Body of pancreas (tissue), 4 donors: ENCODE measurements around the gene RUNX2. TPM values are rescaled to one million over a fixed set of nuclear protein-coding genes. Genes with fewer than 3 reads are reported as not detected.

Experiments used
- ATAC-seq: fragments of 150-250 bp; one replicate; pipeline ENCODE4 v1.9.1; 2016
- DNase-seq, 4 donors: peaks; one replicate each; pipeline ENCODE4 v3.0.0-alpha.2; 2019
- H3K27ac ChIP-seq, 4 donors: fragments of 200-600 bp; sonication (generic); 1 replicate in 3 of 4; 2 replicates in 1 of 4; pipeline versions ENCODE4 v1.5.1 to v1.6.1; 2016 to 2019; ENCODE audit warnings: mild to moderate bottlenecking in 1 of 4, mixed read lengths in 1 of 4, moderate library complexity in 1 of 4
- H3K27me3 ChIP-seq, 2 donors: fragments of 200-600 bp; sonication (generic); one replicate each; pipeline ENCODE4 v1.6.0; 2016; ENCODE audit warnings: mild to moderate bottlenecking in 1 of 2
- H3K36me3 ChIP-seq, 2 donors: fragments of 200-600 bp; sonication (generic); replicated peaks in 1 of 2; 2 replicates each; pipeline ENCODE4 v1.5.1; 2016; ENCODE audit warnings: low read depth in 2 of 2; ENCODE audit not compliant: insufficient read depth in 1 of 2
- H3K4me1 ChIP-seq: fragments of 200-600 bp; sonication (generic); one replicate; pipeline ENCODE4 v1.6.0; 2016
- H3K4me3 ChIP-seq, 2 donors: fragments of 200-600 bp; sonication (generic); 1 replicate in 1 of 2; 2 replicates in 1 of 2; pipeline ENCODE4 v1.5.1; 2016 to 2019
- H3K9me3 ChIP-seq, 3 donors: fragments of 200-600 bp; sonication (generic); 1 replicate in 2 of 3; 2 replicates in 1 of 3; pipeline ENCODE4 v1.5.1; 2016
- POLR2A ChIP-seq, 3 donors: fragments of 450-650 bp; IDR thresholded peaks; one replicate each; pipeline ENCODE4 v1.6.1; 2016; ENCODE audit warnings: antibody characterized with exemption in 3 of 3, mild to moderate bottlenecking in 2 of 3
- WGBS, 2 donors: methylation state at CpG; one replicate each; pipeline ENCODE4 v1.1.5; 2017; 5-methylcytosine and 5-hydroxymethylcytosine counted together
- intact Hi-C: fragments of 100-400 bp; cut with DNase I; formaldehyde crosslinking; loops from one replicate; pipeline ENCODE4 v1.15.1; 2023
- total RNA-seq, 2 donors: library from RNA; depleted of rRNA; stranded (reverse); fragments of >200 nt; gene quantifications; one replicate each; pipeline ENCODE4 v1.1.0, GENCODE V29; 2016
- TF ChIP-seq, protein P1 (sequence below), 7 experiments: fragments of 450-650 bp in 4 of 7; fragments of 200-600 bp in 3 of 7; sonication (generic) in 3 of 7; IDR thresholded peaks; one replicate each; pipeline ENCODE4 v1.5.1; 2016 to 2019; ENCODE audit warnings: antibody characterized with exemption in 7 of 7

The RUNX2 gene
- total RNA-seq, 2 donors from 2014 or later, result 0.33 to 1.0 TPM

DNA sequence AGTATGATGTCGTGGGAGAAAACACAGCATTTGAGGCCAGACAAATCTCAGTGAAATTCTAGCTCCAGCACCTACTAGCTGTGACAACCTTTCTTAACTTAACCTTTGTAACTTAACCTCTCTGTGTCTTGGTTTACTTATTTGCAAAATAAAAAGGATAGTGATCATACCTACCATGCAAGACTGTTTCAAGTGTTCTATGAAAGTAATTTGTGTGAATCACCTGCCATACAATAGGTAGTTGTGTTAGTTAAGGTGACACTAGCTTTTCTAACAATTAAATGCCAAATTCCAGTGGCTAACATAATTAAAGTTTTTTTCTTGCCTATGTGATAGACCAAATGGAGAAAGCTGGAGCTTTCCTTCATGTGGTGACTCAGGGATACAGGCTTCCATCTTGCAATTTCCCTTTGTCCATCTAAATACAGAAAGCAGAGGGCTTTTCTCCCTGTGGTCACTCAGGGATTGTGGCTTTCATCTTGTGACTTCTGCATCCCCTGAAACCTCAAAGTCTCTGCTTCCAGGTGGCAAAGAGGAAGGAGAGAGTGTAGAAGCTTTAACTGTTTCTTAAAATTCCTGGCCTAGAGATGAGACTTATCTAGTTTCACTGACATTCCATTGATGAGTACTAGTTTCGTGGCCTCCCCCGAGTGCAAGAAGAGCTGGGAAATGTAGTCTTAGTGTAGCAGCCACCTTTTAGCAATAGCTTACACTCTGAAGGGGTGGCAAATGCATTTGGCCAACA lies 376.1 kb downstream of the RUNX2 start:
- no peak overlapping the region for H3K4me3 ChIP-seq
- TF ChIP-seq, protein P1, sequence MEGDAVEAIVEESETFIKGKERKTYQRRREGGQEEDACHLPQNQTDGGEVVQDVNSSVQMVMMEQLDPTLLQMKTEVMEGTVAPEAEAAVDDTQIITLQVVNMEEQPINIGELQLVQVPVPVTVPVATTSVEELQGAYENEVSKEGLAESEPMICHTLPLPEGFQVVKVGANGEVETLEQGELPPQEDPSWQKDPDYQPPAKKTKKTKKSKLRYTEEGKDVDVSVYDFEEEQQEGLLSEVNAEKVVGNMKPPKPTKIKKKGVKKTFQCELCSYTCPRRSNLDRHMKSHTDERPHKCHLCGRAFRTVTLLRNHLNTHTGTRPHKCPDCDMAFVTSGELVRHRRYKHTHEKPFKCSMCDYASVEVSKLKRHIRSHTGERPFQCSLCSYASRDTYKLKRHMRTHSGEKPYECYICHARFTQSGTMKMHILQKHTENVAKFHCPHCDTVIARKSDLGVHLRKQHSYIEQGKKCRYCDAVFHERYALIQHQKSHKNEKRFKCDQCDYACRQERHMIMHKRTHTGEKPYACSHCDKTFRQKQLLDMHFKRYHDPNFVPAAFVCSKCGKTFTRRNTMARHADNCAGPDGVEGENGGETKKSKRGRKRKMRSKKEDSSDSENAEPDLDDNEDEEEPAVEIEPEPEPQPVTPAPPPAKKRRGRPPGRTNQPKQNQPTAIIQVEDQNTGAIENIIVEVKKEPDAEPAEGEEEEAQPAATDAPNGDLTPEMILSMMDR (IDR thresholded peaks at IDR 0.05), result no peak
- TF ChIP-seq POLR2A (IDR thresholded peaks at IDR 0.05), result no peak
- no peak for DNase-seq
- WGBS, 2 donors, result 69 to 77% methylated on average over 3 of the region's 3 CpGs
- no peak overlapping the region for H3K27ac ChIP-seq
- ATAC-seq, result no peak
- no peaks in the 10 kb centered on the region for H3K9me3 ChIP-seq
- H3K4me1 ChIP-seq, result no peaks in the 10 kb centered on the region
- H3K27me3 ChIP-seq, result no peaks in the 10 kb centered on the region
- no peaks in the 10 kb centered on the region for H3K36me3 ChIP-seq
- intact Hi-C loops, result no loop called here

DNA sequence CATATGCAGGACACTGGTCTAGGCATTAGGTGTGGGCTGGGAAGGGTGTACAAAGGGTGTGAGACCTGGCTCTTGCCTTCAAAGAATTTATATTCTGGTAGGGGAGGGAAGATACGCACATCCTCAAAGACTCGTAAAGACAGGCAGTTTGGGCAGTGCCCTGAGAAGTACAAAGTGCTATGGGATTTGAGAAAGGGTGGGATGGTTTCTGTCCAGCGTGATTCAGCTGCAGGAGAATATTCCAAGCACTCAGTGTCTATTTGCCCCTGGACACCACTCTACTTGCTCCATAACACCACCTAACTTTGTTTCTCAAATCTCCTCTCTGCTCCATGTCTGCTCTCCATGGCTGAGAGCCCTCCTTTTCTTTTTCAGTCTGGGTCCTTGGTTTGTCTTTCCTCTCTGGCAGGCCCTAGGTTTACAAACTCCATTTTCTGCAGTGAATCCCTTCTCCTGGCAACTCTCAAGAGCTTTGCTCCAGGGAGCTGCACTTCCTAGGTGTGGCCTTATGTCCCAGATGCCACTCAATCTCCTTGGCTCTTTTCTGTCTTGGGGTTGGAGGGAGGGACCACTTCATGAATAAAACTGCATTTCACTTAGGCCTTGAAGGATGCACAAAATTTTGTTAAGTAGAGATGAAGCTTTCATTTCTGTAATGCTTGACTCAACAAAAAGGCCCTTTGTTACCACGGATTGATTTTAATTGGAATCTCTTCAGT lies 377.2 kb downstream of the RUNX2 start:
- Histone ChIP-seq H3K4me3 (no peak overlapping the region), H3K27me3 (no peaks in the 10 kb centered on the region), H3K9me3 (no peaks in the 10 kb centered on the region), H3K4me1 (no peaks in the 10 kb centered on the region), H3K36me3 (no peaks in the 10 kb centered on the region), H3K27ac (no peak overlapping the region)
- DNase-seq, result no peak
- WGBS, 2 donors, result 79 to 81% methylated on average over 4 of the region's 4 CpGs
- no peak for ATAC-seq
- TF ChIP-seq, protein P1 (IDR thresholded peaks at IDR 0.05), result no peak
- no peak for TF ChIP-seq POLR2A (IDR thresholded peaks at IDR 0.05)
- intact Hi-C loops, result no loop called here

DNA sequence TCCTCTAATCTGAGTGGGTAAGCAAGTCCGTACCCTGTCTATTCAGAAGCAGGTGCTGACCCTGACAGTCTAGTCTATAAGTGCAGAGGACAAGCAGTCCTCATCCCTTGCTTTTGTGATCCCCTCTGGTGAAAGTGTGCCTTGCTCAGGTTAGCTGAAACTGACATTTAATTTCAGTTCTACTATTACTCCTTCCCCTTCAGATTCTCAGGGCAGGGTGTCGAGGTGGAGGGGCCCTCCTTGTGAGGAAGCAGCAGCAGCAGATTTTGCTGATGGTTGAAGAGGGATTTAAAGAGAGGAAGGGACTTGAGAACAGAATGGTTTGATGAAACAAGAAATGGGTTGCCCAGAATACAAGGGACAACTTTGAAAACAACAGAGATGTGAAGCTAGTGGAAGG lies 378.2 kb downstream of the RUNX2 start:
- H3K4me1 ChIP-seq, result no peaks in the 10 kb centered on the region
- DNase-seq (no peak), ATAC-seq (no peak)
- no peak overlapping the region for H3K4me3 ChIP-seq
- intact Hi-C loops, result no loop called here
- TF ChIP-seq, protein P1 (IDR thresholded peaks at IDR 0.05), result no peak
- no peak for TF ChIP-seq POLR2A (IDR thresholded peaks at IDR 0.05)
- no peaks in the 10 kb centered on the region for H3K9me3 ChIP-seq
- H3K27ac ChIP-seq, result no peak overlapping the region
- WGBS, 2 donors, result 25% methylated on average over 2 of the region's 2 CpGs
- no peaks in the 10 kb centered on the region for H3K36me3 ChIP-seq
- no peaks in the 10 kb centered on the region for H3K27me3 ChIP-seq

DNA sequence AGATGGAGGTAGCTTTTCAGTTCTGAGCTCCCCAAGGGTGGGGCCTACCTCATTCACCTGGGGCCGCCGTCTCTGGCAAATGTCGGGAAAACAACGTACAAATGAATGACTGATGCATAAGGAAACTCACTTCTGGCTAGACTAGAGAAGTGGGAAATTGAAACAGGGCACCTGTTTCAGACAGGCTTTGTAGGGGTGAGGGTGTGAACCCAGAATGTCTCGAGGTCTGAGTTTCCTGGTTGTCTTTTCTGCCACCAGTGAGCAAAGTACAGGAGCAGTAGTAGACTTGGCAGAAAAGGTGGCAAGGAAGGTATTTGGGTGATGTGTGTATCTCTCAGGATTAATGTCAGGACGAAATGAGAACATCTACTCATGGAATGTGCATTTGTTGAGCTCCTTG lies 379.0 kb downstream of the RUNX2 start:
- ATAC-seq (no peak), DNase-seq (no peak)
- no peaks in the 10 kb centered on the region for H3K4me1 ChIP-seq
- no peak overlapping the region for H3K27ac ChIP-seq
- intact Hi-C loops, result no loop called here
- H3K27me3 ChIP-seq, result no peaks in the 10 kb centered on the region
- no peak overlapping the region for H3K4me3 ChIP-seq
- H3K9me3 ChIP-seq, result no peaks in the 10 kb centered on the region
- H3K36me3 ChIP-seq, result no peaks in the 10 kb centered on the region
- 68 to 70% methylated on average over 6 of the region's 6 CpGs for WGBS, 2 donors
- TF ChIP-seq, protein P1 (IDR thresholded peaks at IDR 0.05), result no peak
- no peak for TF ChIP-seq POLR2A (IDR thresholded peaks at IDR 0.05)
